ENCODE data around the gene GPR119. TPM values are rescaled to one million over a fixed set of nuclear protein-coding genes. Genes with fewer than 3 reads are reported as not detected.
"Not testable (repeated sequence)": the region's sequence is repeated elsewhere in the genome, so short reads cannot be mapped to it uniquely, and the experiment has no call there.

Gene GPR119
- not detected for polyA plus RNA-seq (2013, experiment 1 of 2; ENCODE audit: insufficient read length)
- polyA plus RNA-seq (2013, experiment 2 of 2; ENCODE audit: insufficient read length) = not detected

DNA sequence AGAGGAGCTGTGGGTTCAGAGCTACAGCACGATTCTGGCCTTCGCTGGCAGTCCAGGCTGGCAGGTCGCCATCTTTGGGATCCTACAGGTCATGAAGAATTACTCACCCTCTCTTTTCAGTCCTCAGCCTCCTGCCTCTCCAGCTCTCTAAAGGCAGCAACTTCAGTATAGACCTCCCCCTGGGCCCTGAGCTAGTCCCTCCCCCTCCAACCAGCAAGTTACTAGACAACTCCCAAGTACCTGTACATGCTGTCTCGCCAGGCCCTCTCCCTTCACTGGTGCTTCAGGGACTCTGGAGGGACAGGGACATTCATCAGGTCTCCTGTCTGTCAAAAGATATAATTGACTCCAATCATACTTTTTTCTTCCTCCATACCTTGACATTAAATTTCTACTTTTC lies at the start of gene GPR119:
GPR119 (minus strand) TSS at position 155 of the 400 bp plus-strand sequence. CDS start 227 bp downstream, outside the sequence.
- no peak for DNase-seq

DNA sequence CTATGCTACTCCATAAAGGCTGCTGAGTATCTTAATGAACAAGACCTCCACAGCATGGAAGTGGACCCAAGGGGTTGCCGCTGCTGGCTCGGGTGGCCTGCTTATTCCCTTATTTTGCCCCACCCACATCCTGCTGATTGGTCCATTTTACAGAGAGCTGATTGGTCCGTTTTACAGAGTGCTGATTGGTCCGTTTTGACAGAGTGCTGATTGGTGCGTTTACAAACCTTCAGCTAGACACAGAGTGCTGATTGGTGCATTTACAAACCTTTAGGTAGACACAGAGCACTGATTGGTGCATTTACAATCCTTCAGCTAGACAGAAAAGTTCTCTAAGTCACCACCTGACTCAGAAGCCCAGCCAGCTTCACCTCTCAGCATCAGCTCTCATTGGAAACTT lies 43.8 kb upstream of the GPR119 start:
- not testable (repeated sequence) for DNase-seq

DNA sequence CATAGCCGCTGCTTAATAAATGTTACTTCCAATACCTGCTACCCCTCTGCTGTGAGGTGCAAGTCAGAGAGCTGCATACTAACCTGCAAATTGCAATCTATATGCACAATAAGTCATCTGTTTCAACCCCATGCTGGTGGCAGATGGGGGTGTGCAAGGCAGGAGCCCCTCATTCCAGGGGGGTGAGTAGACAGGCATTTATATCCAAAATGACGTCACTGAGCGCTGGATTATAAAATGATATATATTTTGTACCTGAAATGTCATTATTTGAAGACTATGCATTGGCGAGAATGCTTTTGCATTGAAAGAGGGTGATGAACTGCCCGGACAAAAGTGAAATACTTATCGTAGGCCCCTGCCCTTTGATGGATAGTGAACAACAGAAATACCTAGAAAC lies 41.1 kb upstream of the GPR119 start:
- DNase-seq = no peak

DNA sequence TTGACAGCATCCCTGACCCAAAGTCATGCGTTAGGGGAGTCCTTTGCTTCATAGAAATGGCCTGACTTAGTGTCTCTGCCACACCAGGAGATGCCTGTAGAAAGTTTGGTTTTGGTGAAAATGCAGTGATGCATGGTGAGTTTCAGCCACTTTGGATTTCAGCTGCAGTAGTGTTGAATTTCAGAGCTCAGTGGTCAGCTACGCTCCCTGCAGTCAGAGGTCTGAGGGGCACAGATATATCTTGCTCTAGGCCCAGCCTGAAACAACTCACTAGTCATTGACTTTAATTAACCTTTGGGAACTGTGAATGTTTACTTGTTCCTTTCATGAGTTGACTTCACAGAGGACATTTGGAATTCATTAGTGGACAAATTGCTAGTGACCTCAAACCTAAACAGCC lies 33.8 kb upstream of the GPR119 start:
- no peak for DNase-seq

DNA sequence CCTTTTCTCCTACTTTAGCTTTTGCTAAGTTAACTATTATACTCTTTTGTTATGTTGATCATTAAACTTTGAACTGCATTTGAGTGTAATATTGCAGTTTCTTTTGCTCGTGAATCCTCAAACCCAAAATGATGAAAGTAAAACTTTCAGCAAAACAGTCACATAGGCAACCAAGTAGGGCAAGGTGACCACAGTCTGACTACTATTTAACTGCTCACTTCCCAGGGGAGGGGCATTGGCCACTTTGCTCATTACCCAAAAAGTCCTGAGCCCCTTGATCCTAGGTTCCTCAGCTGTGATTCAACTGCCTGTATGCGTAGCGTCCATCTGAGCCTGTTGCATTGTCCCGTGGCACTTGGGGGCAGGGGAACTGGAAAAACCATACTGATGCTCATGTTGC lies 33.3 kb upstream of the GPR119 start:
- DNase-seq = no peak

DNA sequence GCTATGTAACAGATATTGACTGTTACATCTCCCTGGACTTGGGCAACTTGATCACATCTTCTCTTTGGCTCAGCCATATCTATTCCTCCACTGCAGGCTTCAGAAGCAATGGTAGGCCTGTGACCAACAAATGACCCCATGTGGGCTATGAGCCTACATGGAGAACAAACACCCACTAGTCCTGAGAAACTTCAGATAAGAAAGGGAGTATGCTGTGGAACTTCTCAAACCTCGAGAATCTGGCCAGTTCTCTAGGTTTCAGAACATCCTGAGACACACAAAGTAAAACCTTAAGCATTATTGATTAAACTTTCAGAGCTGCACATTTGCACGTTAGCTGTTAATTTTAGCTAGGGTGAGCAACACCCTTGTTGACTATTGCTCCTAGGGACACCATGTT lies 32.6 kb upstream of the GPR119 start:
- no peak for DNase-seq

DNA sequence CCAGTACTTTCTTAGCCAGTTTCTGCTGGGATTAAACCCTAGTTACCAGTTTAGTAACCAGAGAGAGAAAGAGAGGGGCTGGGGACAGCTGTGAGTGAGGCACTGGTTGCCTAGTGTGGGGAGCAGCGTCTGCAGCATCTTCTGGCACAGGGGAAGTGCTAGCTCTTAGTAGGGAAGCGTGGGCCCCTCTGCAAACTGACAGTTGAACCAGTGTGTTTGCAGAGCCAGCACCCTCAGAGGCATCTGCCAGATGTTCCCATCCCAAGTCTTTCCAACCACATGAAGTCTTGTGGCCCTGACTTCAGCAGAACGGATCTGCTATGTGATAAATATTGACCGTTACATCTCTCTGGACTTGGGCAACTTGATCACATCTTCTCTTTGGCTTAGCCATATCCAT lies 31.3 kb upstream of the GPR119 start:
- no peak for DNase-seq

DNA sequence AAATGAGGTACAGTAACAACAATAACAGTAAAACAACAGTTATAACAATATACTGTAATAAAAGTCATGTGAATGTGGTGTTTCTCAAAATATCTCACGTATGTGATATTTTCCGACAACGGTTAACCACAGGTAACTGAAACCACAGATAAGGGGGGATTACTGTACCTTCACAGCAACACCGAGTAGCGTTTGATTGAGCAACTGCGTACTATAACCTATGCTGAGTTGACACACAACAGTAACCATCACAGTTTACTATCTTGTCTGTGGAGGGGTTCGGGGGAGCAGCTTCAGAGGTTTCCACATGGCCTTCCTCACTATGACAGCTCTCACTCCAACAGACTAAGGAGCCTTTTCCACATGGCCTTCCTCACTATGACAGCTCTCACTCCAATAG lies 29.7 kb upstream of the GPR119 start:
- DNase-seq = no peak

DNA sequence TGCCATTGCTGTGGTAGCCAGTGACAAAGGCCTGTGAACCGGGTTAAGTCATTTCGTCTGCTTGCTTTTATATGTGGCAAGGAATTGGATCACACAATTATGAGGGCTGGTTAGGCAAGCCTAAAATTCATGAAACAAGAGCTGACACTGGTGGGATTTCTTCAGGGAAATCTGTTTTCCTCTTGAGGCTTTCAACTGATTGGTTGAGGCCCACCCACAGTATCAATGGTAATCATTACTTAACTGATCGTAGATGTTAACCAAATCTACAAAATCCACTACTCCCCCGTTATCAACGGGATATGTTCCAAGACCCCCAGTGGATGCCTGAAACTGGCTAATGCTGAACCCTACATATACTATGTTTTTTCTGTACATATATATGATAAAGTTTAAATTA lies 29.3 kb upstream of the GPR119 start:
- no peak for DNase-seq

DNA sequence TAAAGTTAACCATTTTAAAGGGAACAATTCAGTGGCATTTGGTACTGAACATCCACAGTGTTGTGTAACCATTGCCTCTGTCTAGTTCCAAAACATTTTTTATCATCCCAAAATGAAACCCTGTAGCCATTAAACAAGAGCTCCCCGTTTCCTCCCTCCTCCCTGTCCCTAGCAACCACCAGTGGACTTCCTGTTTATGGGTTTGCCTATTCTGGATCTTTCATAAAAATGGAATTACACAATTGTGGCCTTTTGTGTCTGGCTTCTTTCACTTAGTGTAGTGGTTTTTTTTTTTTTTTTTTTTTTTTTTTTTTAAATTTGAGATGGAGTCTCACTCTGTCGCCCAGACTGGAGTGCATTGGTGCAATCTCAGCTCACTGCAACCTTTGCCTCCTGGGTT lies 27.9 kb upstream of the GPR119 start:
- DNase-seq = no peak

DNA sequence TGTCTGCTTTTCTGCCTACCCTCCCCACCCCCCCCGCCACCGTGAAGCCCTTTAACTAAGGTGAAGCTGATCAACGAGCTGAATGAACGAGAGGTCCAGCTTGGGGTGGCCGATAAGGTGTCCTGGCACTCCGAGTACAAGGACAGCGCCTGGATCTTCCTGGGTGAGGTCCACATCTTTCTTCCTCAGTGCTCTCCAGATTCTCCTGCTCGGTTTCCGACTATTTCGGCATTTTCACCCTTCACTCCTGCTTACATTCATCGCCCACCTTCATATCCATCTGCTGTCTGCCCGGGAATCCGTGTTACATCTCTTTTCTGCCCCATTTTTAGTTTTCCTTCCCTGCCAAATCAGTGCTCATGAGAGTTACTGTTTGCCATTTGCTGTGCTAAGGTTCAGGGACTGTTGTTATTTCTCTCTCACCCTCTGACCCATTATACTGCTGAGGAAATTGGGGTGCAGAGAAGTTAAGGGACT lies 16.8 kb upstream of the GPR119 start:
- no peak for DNase-seq

DNA sequence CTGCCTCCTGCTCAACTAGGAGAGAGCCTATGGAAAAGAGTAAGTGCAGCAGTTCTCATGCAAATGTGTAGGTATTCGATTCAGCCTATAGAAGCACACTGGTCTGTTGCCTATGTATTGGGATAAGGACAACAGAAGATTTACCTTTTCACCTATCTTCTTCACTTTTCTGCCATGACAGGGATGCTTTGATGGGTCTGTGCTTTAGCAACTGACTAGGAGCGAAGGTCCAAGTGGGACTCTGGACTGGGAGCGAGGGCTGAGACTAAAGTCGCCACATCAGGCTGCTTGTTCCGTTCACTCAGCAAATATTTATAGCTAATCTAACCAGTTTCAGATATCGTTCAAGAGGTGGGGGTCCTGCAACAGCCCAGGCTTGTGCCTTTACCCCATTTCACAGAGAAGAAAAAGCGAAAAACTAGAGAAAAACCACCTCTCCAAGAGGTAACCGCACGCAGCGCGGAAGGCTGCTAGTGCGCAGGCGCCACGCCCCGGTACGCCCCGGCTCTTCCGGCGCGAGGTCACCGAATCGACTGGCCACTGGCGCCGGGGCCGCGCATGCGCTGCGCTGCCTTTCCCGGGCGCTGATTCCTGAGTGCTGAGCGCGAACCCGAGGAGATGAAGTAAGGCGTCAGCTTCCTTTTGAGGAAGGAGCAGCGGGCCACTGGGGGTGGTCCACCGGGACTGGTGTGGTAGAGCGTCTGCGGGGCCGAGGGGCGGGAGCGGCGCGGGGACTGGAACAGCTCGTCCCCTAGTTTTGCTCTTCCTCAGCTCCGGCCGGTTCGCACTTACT lies 16.1 kb upstream of the GPR119 start, which contains the start of gene RBMX2:
RBMX2 (plus strand) TSS at position 573 of the 793 bp plus-strand sequence; CDS start at position 619, 46 bp downstream.
- peak; percentile 67 for DNase-seq

DNA sequence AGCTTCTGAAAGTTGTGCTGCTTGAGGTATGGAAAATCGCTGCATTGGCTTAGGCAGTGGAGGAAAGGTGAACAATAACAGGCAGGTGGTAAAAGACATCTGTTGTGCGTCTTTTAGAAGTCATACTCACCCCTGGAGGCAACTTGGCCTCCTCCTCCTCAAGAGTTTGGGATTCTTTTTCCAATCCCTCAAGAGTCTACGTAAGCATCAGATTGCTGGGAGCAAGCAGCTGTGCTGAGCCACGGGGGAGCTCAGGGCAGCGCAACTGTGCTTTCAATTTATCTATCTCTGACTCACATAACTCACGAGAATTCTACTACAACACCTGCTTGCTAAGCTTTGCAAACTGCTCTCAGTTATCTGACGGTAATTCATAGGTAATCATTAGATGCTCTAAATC lies 9.9 kb upstream of the GPR119 start:
- no peak for DNase-seq

DNA sequence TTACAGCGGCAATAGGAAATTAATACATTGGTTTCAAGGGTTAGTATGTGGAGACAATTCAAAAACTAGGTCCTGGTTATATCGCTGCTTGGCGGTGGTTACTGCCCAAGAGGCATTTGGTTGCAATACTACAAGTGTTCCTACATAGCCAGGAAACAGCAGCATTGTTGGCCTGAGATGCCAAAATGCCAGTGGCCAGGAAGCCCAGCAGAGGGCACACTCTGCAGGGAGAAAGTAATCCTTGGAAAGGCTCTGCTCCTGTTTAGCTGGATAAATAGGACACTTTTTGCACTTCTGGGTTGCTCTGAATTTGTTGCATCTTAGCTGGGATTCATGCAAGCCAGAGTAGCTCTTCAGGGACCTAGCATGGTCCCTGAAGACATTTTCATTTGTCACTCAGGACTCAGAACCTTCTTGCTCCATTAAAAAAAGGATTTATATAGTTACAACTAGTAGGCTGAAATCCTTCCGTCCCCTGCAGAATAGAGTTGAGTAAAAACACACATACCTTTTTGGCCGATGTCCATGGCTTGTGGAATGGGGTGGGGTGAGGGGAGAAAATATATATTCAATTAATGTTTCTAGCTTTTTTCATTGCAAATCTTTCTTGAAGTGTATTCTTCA lies 8.1 kb upstream of the GPR119 start:
- peak; percentile 44 for DNase-seq

DNA sequence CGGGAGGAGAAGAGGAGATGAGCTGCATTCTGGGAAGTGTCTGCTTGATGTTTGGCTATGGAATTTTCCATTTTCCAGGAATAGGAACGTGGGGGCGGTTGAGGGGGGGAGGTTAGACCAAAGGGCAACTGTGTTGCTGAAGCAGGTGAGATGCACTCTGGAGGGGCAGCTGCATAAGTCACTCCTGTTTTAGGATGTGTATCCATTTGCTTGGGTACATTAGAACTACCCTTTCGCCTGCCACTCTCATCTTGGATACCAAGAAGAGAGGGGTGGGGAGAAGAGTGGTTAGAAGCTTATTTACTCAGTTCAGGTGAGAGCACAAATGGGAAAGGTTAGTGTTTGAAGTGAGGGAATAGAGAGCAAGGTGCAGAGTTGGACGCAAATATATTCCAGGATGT lies 934 bp upstream of the GPR119 start:
- no peak for DNase-seq

DNA sequence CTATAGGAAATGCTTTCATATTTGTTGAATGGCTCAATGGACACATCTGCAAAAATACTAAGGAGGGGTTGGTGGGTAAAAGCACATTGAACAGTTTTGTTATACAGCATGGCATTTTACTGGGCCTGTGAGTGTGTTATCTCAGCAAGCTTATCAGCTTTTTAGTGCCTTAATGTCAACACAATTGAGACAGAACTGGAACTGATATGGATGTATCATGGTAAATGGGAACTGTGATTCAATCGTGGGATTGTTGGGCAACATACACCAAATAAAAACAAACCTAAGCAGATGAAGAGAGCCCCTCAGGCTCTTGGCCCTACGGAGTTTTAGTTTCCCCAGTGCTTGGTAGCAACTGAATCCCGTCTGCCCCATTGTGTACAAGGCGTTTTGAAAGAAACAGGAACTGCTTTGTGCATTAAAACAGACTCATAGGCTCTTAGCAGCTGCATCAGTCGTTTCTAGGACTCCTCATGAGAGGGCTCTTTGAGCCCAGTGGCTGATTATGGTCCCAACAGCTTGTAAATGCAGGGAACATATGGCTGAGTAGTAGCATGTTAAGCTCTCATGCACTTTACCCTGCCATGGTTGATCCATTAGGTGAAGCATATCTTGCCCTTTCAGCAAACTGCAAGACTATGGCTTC lies 7.3 kb downstream of the GPR119 start:
- no peak for DNase-seq

DNA sequence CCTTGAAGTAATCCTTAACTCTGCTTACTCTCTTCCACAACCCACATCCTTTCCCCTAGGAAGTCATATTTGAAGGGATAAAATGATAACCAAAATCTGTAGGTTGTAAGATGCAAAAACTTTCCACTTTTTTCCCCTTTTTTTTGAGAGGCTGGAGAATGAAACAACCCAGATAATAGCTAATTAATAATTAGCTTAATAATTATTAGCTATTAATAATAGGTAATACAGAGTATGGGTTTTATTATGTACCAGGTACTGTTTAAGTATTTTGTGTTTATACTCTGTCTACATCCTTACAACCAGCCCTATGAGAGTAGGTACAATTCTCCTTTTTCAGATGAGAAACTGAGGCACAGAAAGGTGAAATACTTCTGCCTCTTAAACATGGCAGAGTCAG lies 9.4 kb downstream of the GPR119 start:
- DNase-seq = no peak

DNA sequence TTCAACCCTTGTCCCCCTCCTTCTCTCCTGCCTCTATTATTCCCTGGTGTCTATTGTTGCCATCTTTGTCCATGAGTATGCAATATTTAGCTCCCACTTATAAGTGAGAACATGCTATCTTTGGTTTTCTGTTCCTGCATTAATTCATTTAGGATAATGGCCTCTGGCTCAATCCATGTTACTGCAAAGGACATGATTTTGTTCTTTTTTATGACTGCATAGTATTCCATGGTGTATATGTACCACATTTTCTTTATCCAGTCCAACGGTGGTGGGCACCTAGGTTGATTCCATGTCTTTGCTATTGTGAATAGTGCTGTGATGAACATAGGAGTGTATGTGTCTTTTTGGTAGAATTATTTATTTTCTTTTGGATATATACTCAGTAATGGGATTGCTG lies 33.4 kb downstream of the GPR119 start:
- not testable (repeated sequence) for DNase-seq

DNA sequence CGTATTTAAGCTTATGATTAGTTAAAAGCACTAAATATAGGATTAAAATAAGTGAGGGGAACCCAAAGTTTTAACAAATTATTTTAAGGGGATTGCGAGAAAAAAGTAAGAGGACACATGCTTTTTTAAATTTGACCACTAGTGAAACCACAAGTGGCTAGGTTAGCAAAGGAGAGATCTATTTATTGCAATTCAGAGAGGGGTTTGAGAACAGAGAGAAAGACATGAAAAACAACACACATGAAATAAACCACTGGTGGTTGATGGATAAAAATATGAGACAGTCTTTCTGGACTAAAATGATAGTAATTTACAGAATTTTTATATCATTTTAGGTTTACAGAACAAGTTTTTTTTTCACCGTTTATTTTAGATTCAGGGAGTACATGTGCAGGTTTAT lies 33.9 kb downstream of the GPR119 start:
- DNase-seq = no peak

DNA sequence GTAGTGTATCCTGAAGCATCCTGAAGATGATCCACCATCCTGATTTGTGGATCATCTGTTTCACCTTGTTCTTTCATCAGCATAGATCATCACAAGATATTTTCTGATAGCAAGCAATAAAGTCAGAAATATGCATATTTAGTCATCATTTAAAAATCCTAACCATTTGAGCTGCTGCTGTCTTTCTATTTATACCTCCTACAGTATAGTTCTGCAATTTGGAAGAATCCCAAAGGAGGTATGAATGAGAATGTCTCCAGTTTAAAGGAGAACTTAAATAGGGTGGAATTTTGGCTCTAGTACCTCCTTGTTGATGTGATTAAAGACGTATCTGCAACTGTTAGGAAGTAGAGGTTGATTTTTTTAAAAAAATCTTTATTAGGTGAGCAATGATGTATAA lies 38.2 kb downstream of the GPR119 start:
- peak; percentile 62 for DNase-seq

DNA sequence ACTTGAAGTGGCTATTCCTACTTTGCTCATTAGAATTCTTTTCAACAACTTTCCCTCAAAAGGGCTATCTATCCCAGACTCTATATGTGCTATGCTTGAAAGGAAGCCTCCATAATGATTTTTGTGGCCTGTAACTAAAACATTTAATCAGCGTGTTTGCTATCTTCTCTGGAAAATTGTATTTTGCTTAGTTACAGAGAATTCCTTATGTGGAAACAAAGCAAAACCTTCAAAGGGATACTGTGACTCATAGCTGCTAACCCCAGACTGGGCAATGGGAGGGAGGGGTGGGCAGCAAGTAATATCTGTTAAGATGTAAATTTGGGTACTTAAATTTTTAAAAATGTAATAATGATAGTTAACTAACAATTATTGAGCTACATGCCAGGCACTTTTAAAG lies 42.1 kb downstream of the GPR119 start:
- DNase-seq = no peak

DNA sequence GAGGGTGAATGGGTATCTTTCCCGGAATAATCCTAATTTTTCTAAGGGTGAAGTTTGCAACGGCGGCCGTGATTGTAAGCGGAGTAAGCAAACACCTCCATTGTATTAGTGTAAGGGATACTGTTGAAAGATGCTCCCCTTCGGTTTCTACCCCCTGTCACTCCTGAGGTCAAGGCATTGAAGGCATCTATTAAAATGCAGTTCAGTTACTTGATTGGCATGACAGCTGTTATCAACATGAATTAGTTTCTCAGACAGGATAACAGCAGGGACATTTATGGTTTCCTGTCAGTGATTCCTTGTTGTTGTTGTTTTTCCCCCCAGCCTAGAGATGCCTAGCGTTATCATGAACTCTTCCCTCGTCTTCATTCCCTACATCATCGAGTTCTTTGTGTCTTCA lies 45.2 kb downstream of the GPR119 start:
- no peak for DNase-seq

All from fibroblast of skin of abdomen (primary cell).